Spinal cord (tissue), 10 donors: ENCODE data around the gene ATXN1. TPM values are rescaled to one million over a fixed set of nuclear protein-coding genes. Genes with fewer than 3 reads are reported as not detected.

Experiments used
- DNase-seq, 6 donors: peaks; one replicate each; pipeline versions ENCODE4 v3.0.0 to v3.0.0-alpha.2; 2013 to 2015; ENCODE audit warnings: low spot score in 6 of 6, low read depth in 4 of 6
- H3K27ac ChIP-seq: one replicate; pipeline ENCODE4 v1.5.1; 2013; ENCODE audit warnings: low read depth, low read length, control low read depth
- H3K27me3 ChIP-seq: one replicate; pipeline ENCODE4 v1.6.1; 2013; ENCODE audit warnings: low read length; ENCODE audit not compliant: control insufficient read depth, insufficient read depth
- H3K36me3 ChIP-seq: one replicate; pipeline ENCODE4 v1.6.1; 2013; ENCODE audit warnings: low read length; ENCODE audit not compliant: control insufficient read depth, insufficient read depth
- H3K4me1 ChIP-seq: one replicate; pipeline ENCODE4 v1.6.1; 2013; ENCODE audit warnings: low read length; ENCODE audit not compliant: control insufficient read depth, insufficient read depth
- H3K4me3 ChIP-seq: one replicate; pipeline ENCODE4 v1.5.1; 2013; ENCODE audit warnings: low read depth, low read length, control low read depth
- H3K9me3 ChIP-seq: one replicate; pipeline ENCODE4 v1.6.1; 2013; ENCODE audit warnings: low read length; ENCODE audit not compliant: control insufficient read depth, insufficient read depth
- WGBS: methylation state at CpG from one replicate; pipeline ENCODE4 v1.1.5; 2013; ENCODE audit warnings: missing lambda C conversion rate; ENCODE audit not compliant: insufficient coverage; 5-methylcytosine and 5-hydroxymethylcytosine counted together
- polyA plus RNA-seq, 2 donors: library from polyadenylated mRNA; unstranded; fragments of 120-200 nt; gene quantifications; one replicate each; pipeline ENCODE4 v1.2.1, GENCODE V29; 2013; ENCODE audit not compliant: insufficient read length in 2 of 2
- total RNA-seq, 2 donors: library from RNA; depleted of rRNA in 1 of 2; stranded (reverse); fragments of 120-200 nt in 1 of 2; fragments of >200 nt in 1 of 2; gene quantifications; one replicate each; pipeline versions ENCODE4 v1.2.3 to v1.2.4, GENCODE V29; 2013 to 2014
- donor health status: healthy.

ATXN1 gene
- total and polyA plus RNA-seq, 4 donors: 20.2 to 50.1 (median 31.7) TPM

GRCh38 chr6:16659466-16660156, 101.6 kb downstream of the ATXN1 start:
- H3K9me3 ChIP-seq: no peaks in the 10 kb centered on the region
- H3K27me3 ChIP-seq: no peaks in the 10 kb centered on the region
- DNase-seq: no peak
- WGBS: no CpG with 5 or more reads among the region's 6 CpGs
- H3K27ac ChIP-seq: no peak overlapping the region
- H3K4me1 ChIP-seq: no peaks in the 10 kb centered on the region
- H3K36me3 ChIP-seq: no peaks in the 10 kb centered on the region
- H3K4me3 ChIP-seq: no peak overlapping the region

DNA sequence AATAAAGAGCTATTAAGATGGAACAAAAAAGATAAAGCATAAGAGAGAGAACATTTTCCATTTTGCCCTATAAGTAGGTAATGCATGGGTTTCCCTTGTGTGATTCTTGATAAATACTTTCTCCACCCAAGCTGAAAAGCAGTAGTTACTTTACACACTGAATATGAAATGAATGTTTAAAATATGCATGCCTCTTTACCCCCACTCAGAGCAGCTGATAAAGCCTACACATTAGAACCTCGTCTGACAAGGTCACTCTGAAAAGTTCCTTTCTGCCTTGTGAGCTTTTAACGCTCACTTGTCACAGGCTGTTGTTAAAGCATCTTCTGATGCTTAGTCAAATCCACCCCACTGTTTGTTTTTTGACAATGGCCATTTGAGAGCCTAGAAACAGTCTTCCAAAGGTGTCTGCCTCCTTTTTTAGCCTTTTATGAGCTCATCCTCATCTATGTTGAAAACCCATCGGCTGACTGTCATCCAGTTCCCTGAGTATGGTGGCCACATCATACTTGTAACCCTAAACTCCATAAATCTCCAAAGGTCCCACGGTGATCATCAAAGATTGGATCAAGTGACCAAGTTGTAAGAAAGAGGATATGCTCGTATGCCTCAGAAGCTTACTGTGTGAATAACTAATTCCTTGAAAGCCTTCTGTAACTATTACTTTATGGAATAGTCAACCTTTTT, 102.8 kb downstream of the ATXN1 start:
- Histone ChIP-seq H3K9me3 (no peaks in the 10 kb centered on the region), H3K27ac (no peak overlapping the region), H3K36me3 (no peaks in the 10 kb centered on the region), H3K27me3 (no peaks in the 10 kb centered on the region), H3K4me3 (no peak overlapping the region), H3K4me1 (no peaks in the 10 kb centered on the region)
- WGBS: 54% methylated on average over 3 of the region's 5 CpGs
- no peak for DNase-seq

DNA sequence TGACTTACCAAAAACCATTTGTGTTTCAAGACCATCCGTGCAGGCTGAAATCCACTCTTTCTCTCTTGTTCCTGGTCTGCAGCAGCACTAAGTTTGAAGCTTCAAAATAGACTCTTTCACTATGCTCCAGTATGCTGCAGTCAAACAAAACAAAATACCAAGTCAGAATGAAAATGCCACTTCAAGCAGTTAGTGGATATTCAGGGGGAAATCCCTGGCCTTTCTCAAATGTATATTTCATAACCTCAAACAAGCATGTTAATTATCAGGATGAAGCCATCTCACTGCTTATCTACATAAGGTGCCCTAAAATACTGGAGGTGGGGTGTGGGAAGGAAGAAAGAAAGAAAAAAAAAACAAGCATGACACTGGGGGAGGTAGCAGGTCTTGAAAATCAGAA, 103.5 kb downstream of the ATXN1 start:
- 50% methylated on average over 1 of the region's 1 CpG for WGBS
- DNase-seq: no peak
- Histone ChIP-seq H3K4me1 (no peaks in the 10 kb centered on the region), H3K27ac (no peak overlapping the region), H3K36me3 (no peaks in the 10 kb centered on the region), H3K4me3 (no peak overlapping the region), H3K27me3 (no peaks in the 10 kb centered on the region), H3K9me3 (no peaks in the 10 kb centered on the region)

DNA sequence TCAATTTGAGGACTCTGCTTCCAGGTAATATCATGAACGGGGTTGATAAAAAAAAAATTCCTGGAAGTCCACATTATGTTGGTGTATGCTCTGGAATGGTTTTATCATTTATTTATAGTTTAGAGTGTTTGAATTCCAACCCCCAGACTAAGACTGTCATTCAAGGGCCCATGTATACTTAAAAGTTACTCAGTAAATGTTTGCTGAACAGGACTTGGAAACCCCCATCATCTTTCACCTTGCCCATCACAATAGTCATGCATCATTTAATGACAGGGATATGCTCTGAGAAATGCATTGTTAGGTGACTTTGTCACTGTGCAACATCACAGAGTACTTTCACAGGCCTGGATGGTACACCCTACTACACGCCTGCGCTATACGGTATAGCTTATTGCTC, 104.8 kb downstream of the ATXN1 start:
- Histone ChIP-seq H3K27ac (no peak overlapping the region), H3K27me3 (no peaks in the 10 kb centered on the region), H3K36me3 (no peaks in the 10 kb centered on the region), H3K9me3 (no peaks in the 10 kb centered on the region), H3K4me3 (no peak overlapping the region), H3K4me1 (no peaks in the 10 kb centered on the region)
- no CpG with 5 or more reads among the region's 4 CpGs for WGBS
- DNase-seq: no peak

DNA sequence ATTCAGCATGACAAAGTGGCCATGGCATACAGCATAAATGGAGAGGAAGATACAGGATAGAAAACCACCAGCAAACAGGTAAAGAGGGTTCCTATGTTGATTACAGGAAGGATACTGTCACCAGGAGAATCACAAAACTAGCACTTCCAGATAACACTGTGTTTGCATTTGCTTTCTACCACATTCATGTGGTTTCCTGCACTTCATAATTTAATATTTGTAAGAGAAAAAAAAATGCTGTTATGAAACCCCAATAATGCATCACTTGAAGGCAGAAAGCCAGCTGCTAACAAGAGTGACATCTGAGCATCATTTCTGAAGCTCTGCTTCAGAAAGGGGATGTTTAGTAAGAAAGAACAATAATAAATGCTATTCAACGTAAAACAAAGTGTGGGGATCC, 106.6 kb downstream of the ATXN1 start:
- H3K27ac ChIP-seq: no peak overlapping the region
- H3K36me3 ChIP-seq: no peaks in the 10 kb centered on the region
- no peaks in the 10 kb centered on the region for H3K27me3 ChIP-seq
- no peaks in the 10 kb centered on the region for H3K4me1 ChIP-seq
- no peak for DNase-seq
- whole genome bisulfite sequencing: no CpG with 5 or more reads among the region's 1 CpG
- no peak overlapping the region for H3K4me3 ChIP-seq
- no peaks in the 10 kb centered on the region for H3K9me3 ChIP-seq

DNA sequence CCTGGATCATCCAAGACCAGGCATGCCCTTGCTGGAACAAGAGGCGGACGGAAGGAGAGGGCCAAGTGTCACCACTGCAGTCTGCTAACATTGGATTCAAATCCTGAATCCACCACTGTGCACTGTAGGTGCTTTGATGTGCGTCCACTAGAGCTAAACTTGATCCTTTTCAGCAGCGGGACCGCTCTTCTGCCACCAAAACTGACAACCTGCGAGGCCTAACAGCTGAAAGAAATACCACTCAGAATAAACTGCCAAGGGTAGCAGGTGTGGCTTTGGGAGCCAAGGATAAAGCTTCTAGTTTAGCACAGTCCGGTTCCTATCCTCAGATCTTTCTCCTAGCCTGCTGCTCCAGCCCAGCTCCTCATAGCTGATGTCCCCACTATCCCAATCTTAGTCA, 108.0 kb downstream of the ATXN1 start:
- 86% methylated on average over 6 of the region's 7 CpGs for WGBS
- Histone ChIP-seq H3K9me3 (no peaks in the 10 kb centered on the region), H3K27ac (no peak overlapping the region), H3K36me3 (no peaks in the 10 kb centered on the region), H3K4me3 (no peak overlapping the region), H3K4me1 (no peaks in the 10 kb centered on the region), H3K27me3 (no peaks in the 10 kb centered on the region)
- DNase-seq: no peak

DNA sequence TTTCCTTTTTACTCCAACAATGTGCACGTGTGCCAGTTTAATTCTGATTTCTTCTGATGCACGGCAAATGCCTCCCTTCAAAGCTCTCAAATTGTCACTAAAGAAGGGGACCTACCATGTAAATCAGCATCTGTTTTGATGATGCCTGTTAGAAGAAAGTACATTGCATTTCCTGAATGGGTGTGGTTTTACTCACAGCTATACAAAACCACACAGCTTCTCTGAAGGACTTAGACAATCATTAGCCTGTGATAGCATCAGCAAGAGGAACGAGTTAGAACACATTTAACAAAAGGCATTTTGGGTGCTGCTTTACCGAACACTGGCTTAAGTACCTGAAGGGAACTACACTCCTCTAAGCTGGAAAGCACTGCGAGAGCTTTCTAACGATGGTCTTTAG, 109.4 kb downstream of the ATXN1 start:
- no peak overlapping the region for H3K4me3 ChIP-seq
- H3K36me3 ChIP-seq: no peaks in the 10 kb centered on the region
- H3K27ac ChIP-seq: no peak overlapping the region
- WGBS: 83% methylated on average over 3 of the region's 6 CpGs
- no peaks in the 10 kb centered on the region for H3K27me3 ChIP-seq
- no peaks in the 10 kb centered on the region for H3K9me3 ChIP-seq
- DNase-seq: no peak
- H3K4me1 ChIP-seq: no peaks in the 10 kb centered on the region

DNA sequence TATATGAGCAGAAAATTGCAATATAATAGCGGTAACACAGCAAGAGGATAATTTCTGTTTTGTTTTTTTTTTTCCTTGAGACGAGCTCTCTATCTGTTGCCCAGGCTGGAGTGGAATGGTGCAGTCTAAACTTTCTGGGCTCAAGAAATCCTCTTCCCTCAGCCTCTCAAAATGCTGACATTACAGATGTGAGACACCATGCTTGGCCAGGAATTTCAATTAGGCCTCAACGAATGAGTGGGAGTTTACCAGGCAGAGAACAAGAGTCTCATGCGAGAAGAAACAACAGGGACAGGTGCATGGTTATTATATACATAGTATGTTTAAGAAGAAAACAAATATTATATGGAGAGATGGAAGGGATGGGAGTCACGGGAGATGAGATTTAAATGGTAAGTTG, 111.4 kb downstream of the ATXN1 start:
- Histone ChIP-seq H3K4me3 (no peak overlapping the region), H3K36me3 (no peaks in the 10 kb centered on the region), H3K27ac (no peak overlapping the region), H3K27me3 (no peaks in the 10 kb centered on the region), H3K4me1 (no peaks in the 10 kb centered on the region), H3K9me3 (no peaks in the 10 kb centered on the region)
- no peak for DNase-seq
- WGBS: no CpG with 5 or more reads among the region's 5 CpGs

DNA sequence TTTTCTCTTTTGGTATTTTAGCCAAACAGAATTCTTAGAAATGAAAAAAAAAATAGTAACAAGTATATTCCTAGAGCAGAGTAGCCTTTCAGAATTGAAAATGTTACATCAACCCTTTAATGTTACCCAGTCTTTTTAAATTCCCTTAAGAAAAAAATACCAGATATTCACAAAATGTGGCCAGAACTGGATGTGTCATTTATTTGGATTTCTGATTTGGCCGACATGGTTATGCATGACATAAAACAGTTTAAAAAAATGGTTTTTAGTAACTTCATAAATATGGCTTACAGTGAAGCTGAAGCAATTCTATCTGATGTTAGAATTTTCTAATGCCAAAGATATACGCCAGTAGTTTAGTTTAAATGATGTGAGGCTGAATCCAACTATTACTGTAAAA, 112.0 kb downstream of the ATXN1 start:
- Histone ChIP-seq H3K4me1 (no peaks in the 10 kb centered on the region), H3K27me3 (no peaks in the 10 kb centered on the region), H3K27ac (no peak overlapping the region), H3K36me3 (no peaks in the 10 kb centered on the region), H3K9me3 (no peaks in the 10 kb centered on the region), H3K4me3 (no peak overlapping the region)
- no CpG with 5 or more reads among the region's 2 CpGs for WGBS
- no peak for DNase-seq

DNA sequence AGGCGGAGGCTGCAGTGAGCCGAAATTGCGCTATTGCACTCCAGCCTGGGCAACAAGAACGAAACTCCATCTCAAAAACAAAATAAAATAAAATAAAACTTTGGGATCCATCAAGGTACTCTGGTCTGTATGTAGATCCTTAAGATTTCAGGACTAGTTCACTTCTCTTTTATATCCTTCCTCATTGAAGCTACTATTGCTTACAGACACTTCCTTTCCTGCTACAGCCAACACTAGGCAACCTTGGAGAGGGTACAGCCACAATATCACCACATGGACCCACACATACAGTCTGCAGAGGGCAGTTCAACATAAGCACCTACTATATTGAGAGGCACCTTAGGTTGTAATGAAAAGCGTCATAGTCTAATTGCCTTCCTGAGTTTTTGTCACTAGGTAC, 113.3 kb downstream of the ATXN1 start:
- H3K4me3 ChIP-seq: no peak overlapping the region
- DNase-seq: no peak
- no peaks in the 10 kb centered on the region for H3K27me3 ChIP-seq
- WGBS: no CpG with 5 or more reads among the region's 5 CpGs
- H3K27ac ChIP-seq: no peak overlapping the region
- H3K9me3 ChIP-seq: no peaks in the 10 kb centered on the region
- H3K4me1 ChIP-seq: no peaks in the 10 kb centered on the region
- peaks cover 4% of the 10 kb centered on the region for H3K36me3 ChIP-seq
